Aorta (tissue), 5 donors: ENCODE data around the gene HLCS. TPM values are rescaled to one million over a fixed set of nuclear protein-coding genes. Genes with fewer than 3 reads are reported as not detected.

Source experiments
- ATAC-seq: fragments of 200-7000 bp; cut with Tn5 transposase; one replicate; pipeline ENCODE4 v1.9.1; 2022; ENCODE audit warnings: moderate library complexity; ENCODE audit not compliant: low FRiP score
- DNase-seq, 2 donors: peaks; one replicate each; pipeline ENCODE4 v3.0.0-alpha.2; 2020
- H3K27ac ChIP-seq, 2 donors: one replicate each; pipeline ENCODE4 v1.5.1; 2013; ENCODE audit warnings: low read length in 2 of 2, mild to moderate bottlenecking in 2 of 2, moderate library complexity in 2 of 2, control low read depth in 1 of 2, inconsistent platforms in 1 of 2, low read depth in 1 of 2
- H3K27me3 ChIP-seq, 2 donors: one replicate each; pipeline ENCODE4 v1.6.1; 2013; ENCODE audit warnings: control low read depth in 1 of 2, low read length in 1 of 2, mild to moderate bottlenecking in 1 of 2, moderate library complexity in 1 of 2; ENCODE audit not compliant: insufficient read depth in 2 of 2, control insufficient read depth in 1 of 2
- H3K36me3 ChIP-seq, 2 donors: one replicate each; pipeline ENCODE4 v1.6.1; 2013; ENCODE audit warnings: control low read depth in 1 of 2, low read length in 1 of 2, mild to moderate bottlenecking in 1 of 2; ENCODE audit not compliant: insufficient read depth in 2 of 2, control insufficient read depth in 1 of 2
- H3K4me1 ChIP-seq, 2 donors: one replicate each; pipeline ENCODE4 v1.6.1; 2013; ENCODE audit warnings: low read length in 2 of 2, control low read depth in 1 of 2, mild to moderate bottlenecking in 1 of 2, moderate library complexity in 1 of 2; ENCODE audit not compliant: insufficient read depth in 2 of 2, control insufficient read depth in 1 of 2
- H3K4me3 ChIP-seq, 2 donors: one replicate each; pipeline ENCODE4 v1.5.1; 2013; ENCODE audit warnings: low read length in 2 of 2, control low read depth in 1 of 2, mild to moderate bottlenecking in 1 of 2
- H3K9me3 ChIP-seq: one replicate; pipeline ENCODE4 v1.6.1; 2013; ENCODE audit warnings: mild to moderate bottlenecking, low read length; ENCODE audit not compliant: control insufficient read depth
- WGBS, 2 donors: extraction: QIAGEN DNeasy Blood & Tissue Kit; methylation state at CpG; one replicate each; pipeline ENCODE4 v1.1.7; 2013; 5-methylcytosine and 5-hydroxymethylcytosine counted together
- intact Hi-C, 2 donors: fragments of 100-400 bp; cut with DNase I; formaldehyde crosslinking; loops; one replicate each; pipeline versions ENCODE4 v1.14.2 to v1.15.0; 2022
- polyA plus RNA-seq, 2 donors: library from polyadenylated mRNA; stranded (reverse); fragments of 200-250 nt; gene quantifications; one replicate each; pipeline ENCODE4 v1.2.3, GENCODE V29; 2013
- total RNA-seq, 2 donors: library from RNA; stranded (reverse); fragmentation: NEBNext Ultra II Directional; extraction: Animal tissue kit (Norgen Biotek cat#: 25700); gene quantifications; one replicate each; pipeline ENCODE4 v1.2.1, GENCODE V29; 2021
- donor health status: healthy with polysubstance abuse.
- donor health status: Bipolar disorder and iron deficiency.
- donor health status: DM: no; HTN: no; CAD: no.
- donor health status: DM: no; HTN: no; CAD: no.
- donor health status: DM: yes; HTN: yes; CAD: no.

The HLCS gene
- total and polyA plus RNA-seq, 4 donors: 2.1 to 19.7 (median 10.6) TPM

GRCh38 chr21:36704958-36705678, 261.4 kb downstream of the HLCS start:
- Histone ChIP-seq H3K9me3 (no peaks in the 10 kb centered on the region), H3K4me1 (no peaks in the 10 kb centered on the region), H3K27ac (no peak overlapping the region), H3K36me3 (no peaks in the 10 kb centered on the region), H3K4me3 (no peak overlapping the region), H3K27me3 (no peaks in the 10 kb centered on the region)
- 7 to 8% methylated on average over 39 of the region's 39 CpGs for WGBS, 2 donors
- DNase-seq (peak; percentile 31 to 70), ATAC-seq (no peak)
- intact Hi-C loops: no loop called here

DNA sequence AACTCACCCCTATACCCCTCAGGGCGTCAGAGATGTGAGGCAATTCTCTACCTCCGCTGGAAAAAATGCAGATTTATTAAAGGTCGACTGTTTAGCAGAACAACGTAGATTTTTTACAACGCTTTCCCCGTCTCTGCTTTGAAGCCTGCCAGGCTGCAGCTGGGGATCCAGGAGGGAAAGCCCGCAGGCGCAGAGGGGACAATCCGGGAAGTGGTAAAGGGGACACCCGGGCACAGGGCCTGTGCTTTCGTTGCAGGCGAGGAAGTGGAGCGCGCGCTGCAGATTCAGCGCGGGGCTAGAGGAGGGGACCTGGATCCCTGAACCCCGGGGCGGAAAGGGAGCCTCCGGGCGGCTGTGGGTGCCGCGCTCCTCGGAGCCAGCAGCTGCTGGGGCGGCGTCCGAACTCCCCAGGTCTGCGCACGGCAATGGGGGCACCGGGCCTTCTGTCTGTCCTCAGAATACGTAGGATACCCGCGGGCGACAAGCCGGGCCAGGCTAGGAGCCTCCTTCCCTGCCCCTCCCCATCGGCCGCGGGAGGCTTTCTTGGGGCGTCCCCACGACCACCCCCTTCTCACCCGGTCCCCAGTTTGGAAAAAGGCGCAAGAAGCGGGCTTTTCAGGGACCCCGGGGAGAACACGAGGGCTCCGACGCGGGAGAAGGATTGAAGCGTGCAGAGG, 262.1 kb downstream of the HLCS start:
- H3K36me3 ChIP-seq: no peaks in the 10 kb centered on the region
- H3K27me3 ChIP-seq: peaks cover 0 to 1% of the 10 kb centered on the region in 2 donors
- ATAC-seq: no peak
- peak; percentile 26 to 68 for DNase-seq
- WGBS, 2 donors: 3 to 8% methylated on average over 49 of the region's 49 CpGs
- H3K4me1 ChIP-seq: no peaks in the 10 kb centered on the region
- intact Hi-C loops: no loop called here
- H3K27ac ChIP-seq: no peak overlapping the region
- H3K9me3 ChIP-seq: no peaks in the 10 kb centered on the region
- H3K4me3 ChIP-seq: no peak overlapping the region

GRCh38 chr21:36703626-36704280, 262.7 kb downstream of the HLCS start:
- Histone ChIP-seq H3K9me3 (no peaks in the 10 kb centered on the region), H3K4me3 (no peak overlapping the region), H3K27ac (no peak overlapping the region), H3K36me3 (no peaks in the 10 kb centered on the region), H3K4me1 (no peaks in the 10 kb centered on the region), H3K27me3 (peaks cover 0 to 1% of the 10 kb centered on the region in 2 donors)
- ATAC-seq (no peak), DNase-seq (no peak)
- intact Hi-C loops: no loop called here
- 27 to 48% methylated on average over 12 to 15 of the region's 15 CpGs for WGBS, 2 donors

DNA sequence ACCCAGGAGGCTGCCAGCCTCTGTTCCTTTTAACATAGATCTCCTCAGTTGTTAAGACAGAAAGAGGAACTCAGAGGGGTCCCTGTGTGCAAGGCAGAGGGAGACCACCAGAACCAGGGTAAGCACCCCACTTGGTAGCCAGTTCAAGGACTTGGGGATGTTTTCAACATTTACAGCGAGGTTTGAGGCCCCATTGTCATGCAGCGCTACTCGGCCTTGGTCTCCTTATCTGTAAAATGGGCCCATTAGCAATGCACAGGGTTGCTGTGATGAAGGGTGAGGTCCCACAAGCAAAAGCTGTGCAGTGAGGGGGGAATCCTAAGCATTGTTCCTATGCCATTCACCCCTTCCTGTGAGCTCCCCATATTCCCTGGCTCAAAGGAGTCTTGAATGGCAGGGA, 263.3 kb downstream of the HLCS start:
- Histone ChIP-seq H3K27me3 (peaks cover 0 to 1% of the 10 kb centered on the region in 2 donors), H3K36me3 (no peaks in the 10 kb centered on the region), H3K4me3 (no peak overlapping the region), H3K27ac (no peak overlapping the region), H3K9me3 (no peaks in the 10 kb centered on the region), H3K4me1 (no peaks in the 10 kb centered on the region)
- WGBS, 2 donors: 66 to 71% methylated on average over 3 of the region's 3 CpGs
- ATAC-seq (no peak), DNase-seq (no peak)
- intact Hi-C loops: no loop called here

- Histone ChIP-seq H3K4me3 (no peak overlapping the region), H3K36me3 (no peaks in the 10 kb centered on the region), H3K9me3 (no peaks in the 10 kb centered on the region), H3K27me3 (peaks cover 0 to 1% of the 10 kb centered on the region in 2 donors), H3K27ac (no peak overlapping the region), H3K4me1 (no peaks in the 10 kb centered on the region)
- intact Hi-C loops: no loop called here
- WGBS, 2 donors: 69 to 70% methylated on average over 6 of the region's 6 CpGs
- no peak for DNase-seq
- ATAC-seq: no peak
Measured at GRCh38 chr21:36702622-36702968, 263.9 kb downstream of the HLCS start.

GRCh38 chr21:36701756-36702621, 264.5 kb downstream of the HLCS start:
- peaks cover 0 to 1% of the 10 kb centered on the region in 2 donors for H3K27me3 ChIP-seq
- H3K27ac ChIP-seq: no peak overlapping the region
- DNase-seq (peak in 1 of 2 donors; percentile 22), ATAC-seq (no peak)
- no peak overlapping the region for H3K4me3 ChIP-seq
- 36 to 46% methylated on average over 26 of the region's 26 CpGs for WGBS, 2 donors
- intact Hi-C loops: no loop called here
- H3K9me3 ChIP-seq: no peaks in the 10 kb centered on the region
- no peaks in the 10 kb centered on the region for H3K4me1 ChIP-seq
- H3K36me3 ChIP-seq: no peaks in the 10 kb centered on the region

DNA sequence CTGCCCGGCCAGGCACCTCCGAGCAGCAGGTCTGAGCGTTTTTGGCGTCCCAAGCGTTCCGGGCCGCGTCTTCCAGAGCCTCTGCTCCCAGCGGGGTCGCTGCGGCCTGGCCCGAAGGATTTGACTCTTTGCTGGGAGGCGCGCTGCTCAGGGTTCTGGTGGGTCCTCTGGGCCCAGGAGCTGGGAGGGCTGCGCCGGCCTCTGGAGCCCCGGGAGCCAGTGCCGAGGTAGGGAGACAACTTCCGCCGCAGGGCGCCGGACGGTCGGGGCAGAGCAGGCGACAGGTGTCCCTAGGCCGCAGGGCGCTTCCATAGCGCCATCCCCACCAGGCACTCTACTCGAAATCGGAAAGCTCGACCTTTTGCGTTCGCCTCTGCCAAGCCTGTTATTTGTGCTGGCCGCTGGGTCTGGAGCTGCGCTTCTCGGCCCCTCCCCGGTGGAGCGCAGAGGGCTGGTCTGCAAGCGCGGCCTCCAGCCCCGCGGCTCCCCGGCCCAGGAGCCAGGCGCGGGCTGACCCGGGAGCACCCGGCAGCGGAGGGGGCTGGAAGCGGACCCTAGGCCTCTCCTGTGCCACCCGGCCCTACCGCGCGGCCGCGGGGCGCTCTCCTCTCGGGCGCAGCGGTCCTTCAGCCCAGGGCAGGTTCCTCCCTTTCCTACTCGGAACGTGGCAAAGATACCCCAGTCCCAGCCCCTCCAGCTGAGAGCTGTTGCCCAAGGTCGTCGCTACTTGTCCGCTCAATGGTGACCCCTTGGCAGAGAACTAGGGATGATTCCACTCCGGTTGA, 265.3 kb downstream of the HLCS start:
- WGBS, 2 donors: 3 to 4% methylated on average over 65 of the region's 65 CpGs
- H3K27me3 ChIP-seq: peaks cover 0 to 1% of the 10 kb centered on the region in 2 donors
- no peak for ATAC-seq

More for the DNA sequence above, 265.3 kb downstream of the HLCS start:
- no peak overlapping the region for H3K27ac ChIP-seq
- no peaks in the 10 kb centered on the region for H3K36me3 ChIP-seq
- no peaks in the 10 kb centered on the region for H3K4me1 ChIP-seq
- peak overlapping the region in 1 of 2 donors; percentile 26 for H3K4me3 ChIP-seq
- DNase-seq: peak in 1 of 2 donors; percentile 37
- intact Hi-C loops: no loop called here
- H3K9me3 ChIP-seq: no peaks in the 10 kb centered on the region
